Measurements from ENCODE around the gene KRTAP10-12.

GRCh38 chr21:44728716-44729115 is 31.7 kb downstream of the KRTAP10-12 start:
- TF ChIP-seq GATA2 (IDR thresholded peaks at IDR 0.05; ENCODE audit: low read depth, low read length), result no peak
- no peak for TF ChIP-seq GATA3 (IDR thresholded peaks at IDR 0.05; ENCODE audit: low read depth, low read length)
